ENCODE results near the gene RAB26.
"Not testable (repeated sequence)": the region's sequence is repeated elsewhere in the genome, so short reads cannot be mapped to it uniquely, and the experiment has no call there.

The RAB26 gene

GRCh38 chr16:2124377-2124693, 24.1 kb upstream of the RAB26 start:
- DNase-seq (ENCODE audit: low spot score in 2 of 2); H3K4me3 ChIP-seq; H3K4me1 ChIP-seq; H3K27me3 ChIP-seq (ENCODE audit: low read depth); in situ Hi-C loops (cut with MboI; ENCODE audit: low sequenced_read_pairs); H3K9me3 ChIP-seq; H3K36me3 ChIP-seq (replicated peaks): not testable (repeated sequence)

DNA sequence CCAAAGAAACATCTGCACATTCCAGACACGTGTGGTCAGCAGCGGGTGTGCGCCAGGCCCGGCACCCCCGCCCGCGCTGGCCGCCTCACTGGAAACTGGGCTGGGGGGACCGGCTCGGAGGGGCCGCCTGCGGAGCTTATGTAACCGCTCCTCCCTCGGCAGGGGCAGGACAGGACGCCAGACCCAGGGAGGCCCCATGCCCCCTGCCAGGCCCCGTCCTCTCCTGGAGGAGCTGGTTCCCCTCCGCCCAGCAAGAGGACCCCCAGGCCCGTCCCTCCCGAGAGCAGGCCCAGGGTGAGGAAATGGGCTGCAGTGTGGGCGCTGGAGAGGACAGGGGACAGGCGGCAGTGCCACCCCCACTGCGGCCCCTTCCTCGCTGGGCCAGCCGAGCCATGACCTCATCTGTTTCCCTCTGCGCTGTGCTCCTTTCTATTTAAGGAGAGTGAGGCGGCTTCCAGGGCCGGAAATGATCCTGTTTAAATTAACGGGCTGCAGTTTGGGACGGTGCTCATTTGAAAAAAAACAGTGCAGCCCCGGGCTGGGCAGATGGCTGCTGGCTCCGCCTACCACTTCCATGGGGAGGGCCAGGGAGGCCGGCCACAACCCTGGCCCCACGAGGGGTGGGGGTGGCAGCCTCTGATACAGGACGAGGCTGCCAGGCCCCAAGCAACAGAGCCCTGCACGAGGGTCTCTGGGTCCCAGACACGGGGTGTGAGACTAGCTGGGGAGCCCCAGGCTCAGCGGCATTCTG, 23.6 kb upstream of the RAB26 start:
- in situ Hi-C loops (cut with MboI; ENCODE audit: low sequenced_read_pairs); H3K4me3 ChIP-seq; H3K4me1 ChIP-seq; DNase-seq (ENCODE audit: low spot score in 2 of 2); H3K36me3 ChIP-seq (replicated peaks); H3K27me3 ChIP-seq (ENCODE audit: low read depth); H3K9me3 ChIP-seq: not testable (repeated sequence)

GRCh38 chr16:2125609-2126008, 22.8 kb upstream of the RAB26 start:
- H3K4me1 ChIP-seq; H3K27me3 ChIP-seq (ENCODE audit: low read depth); DNase-seq (ENCODE audit: low spot score in 2 of 2); in situ Hi-C loops (cut with MboI; ENCODE audit: low sequenced_read_pairs); H3K9me3 ChIP-seq; H3K4me3 ChIP-seq; H3K36me3 ChIP-seq (replicated peaks): not testable (repeated sequence)

DNA sequence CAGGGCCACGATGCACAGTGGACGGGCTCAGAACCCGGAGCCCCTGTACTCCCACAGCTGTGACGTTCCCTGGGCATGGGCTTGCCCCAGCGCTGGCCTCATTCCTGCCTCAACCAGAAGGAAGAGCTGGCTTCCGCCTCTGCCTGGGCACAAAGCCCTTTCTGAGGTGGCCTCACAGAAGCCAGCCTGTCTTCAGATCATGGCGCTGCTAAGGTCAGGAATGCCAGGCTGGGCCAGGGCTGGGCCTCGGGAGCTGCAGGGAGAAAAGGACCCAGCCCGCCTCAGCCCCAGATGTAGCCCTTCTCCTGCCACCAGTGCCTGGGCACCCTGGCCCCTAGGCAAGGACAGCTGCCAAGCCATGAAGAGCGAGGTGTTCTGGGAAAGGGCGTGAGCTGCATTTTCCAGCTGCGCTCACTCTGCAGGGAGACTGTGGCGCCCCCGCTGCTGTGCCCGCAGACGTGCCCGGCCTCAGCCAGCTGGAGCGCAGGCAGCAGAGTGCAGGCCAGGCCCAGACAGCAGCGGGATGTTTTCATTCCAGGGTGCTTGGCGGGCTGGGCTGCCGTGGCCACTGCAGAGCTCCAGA, 22.2 kb upstream of the RAB26 start:
- H3K36me3 ChIP-seq (replicated peaks); H3K9me3 ChIP-seq; DNase-seq (ENCODE audit: low spot score in 2 of 2); H3K4me3 ChIP-seq; H3K27me3 ChIP-seq (ENCODE audit: low read depth); H3K4me1 ChIP-seq; in situ Hi-C loops (cut with MboI; ENCODE audit: low sequenced_read_pairs): not testable (repeated sequence)

GRCh38 chr16:2126928-2127556, 21.4 kb upstream of the RAB26 start:
- H3K4me3 ChIP-seq; H3K36me3 ChIP-seq (replicated peaks); DNase-seq (ENCODE audit: low spot score in 2 of 2); H3K27me3 ChIP-seq (ENCODE audit: low read depth); in situ Hi-C loops (cut with MboI; ENCODE audit: low sequenced_read_pairs); H3K4me1 ChIP-seq; H3K9me3 ChIP-seq: not testable (repeated sequence)

DNA sequence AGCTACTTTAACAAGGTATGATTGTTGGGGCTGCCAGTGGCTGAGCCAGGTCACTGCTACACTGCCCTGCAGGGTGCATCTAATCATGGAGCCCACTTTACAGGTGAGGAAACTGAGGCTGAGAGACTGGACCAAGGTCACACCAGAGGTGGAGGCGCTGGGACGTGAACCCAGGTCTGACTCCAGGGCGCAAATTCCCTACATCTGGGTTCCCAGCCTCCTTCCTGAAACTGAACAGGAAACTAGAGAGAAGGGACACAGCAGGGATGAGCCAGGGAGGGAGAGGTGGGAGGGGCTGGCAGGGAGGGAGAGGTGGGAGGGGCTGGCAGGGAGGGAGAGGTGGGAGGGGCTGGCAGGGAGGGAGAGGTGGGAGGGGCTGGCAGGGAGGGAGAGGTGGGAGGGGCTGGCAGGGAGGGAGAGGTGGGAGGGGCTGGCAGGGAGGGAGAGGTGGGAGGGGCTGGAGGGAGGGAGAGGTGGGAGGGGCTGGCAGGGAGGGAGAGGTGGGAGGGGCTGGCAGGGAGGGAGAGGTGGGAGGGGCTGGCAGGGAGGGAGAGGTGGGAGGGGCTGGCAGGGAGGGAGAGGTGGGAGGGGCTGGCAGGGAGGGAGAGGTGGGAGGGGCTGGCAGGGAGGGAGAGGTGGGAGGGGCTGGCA, 20.7 kb upstream of the RAB26 start:
- H3K4me3 ChIP-seq; in situ Hi-C loops (cut with MboI; ENCODE audit: low sequenced_read_pairs): not testable (repeated sequence)
- peak in 1 of 2 experiments; percentile 57 for DNase-seq (ENCODE audit: low spot score in 2 of 2)

DNA sequence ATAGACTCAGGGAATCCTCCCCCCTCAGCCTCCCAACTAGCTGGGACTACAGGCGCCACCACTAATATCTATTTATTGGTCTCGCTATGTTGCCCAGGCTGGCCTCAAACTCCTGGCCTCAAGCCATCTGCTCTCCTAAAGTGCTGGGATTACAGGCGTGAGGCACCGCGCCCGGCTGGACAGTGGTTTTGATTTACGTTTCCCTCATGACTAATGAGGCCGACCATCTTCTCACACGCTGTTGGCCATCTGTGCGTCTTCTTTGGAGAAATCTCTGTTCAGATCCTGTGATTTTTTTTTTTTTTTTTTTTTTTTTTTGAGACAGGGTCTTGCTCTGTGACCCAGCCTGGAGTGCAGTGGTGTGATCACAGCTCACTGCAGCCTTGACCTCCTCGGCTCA, 19.2 kb upstream of the RAB26 start:
- H3K9me3 ChIP-seq; H3K4me1 ChIP-seq; H3K36me3 ChIP-seq (replicated peaks); in situ Hi-C loops (cut with MboI; ENCODE audit: low sequenced_read_pairs); H3K4me3 ChIP-seq; H3K27me3 ChIP-seq (ENCODE audit: low read depth); DNase-seq (ENCODE audit: low spot score in 2 of 2): not testable (repeated sequence)

More for the DNA sequence above, 20.7 kb upstream of the RAB26 start:
- not testable (repeated sequence) for H3K9me3 ChIP-seq; H3K36me3 ChIP-seq (replicated peaks); H3K27me3 ChIP-seq (ENCODE audit: low read depth); H3K4me1 ChIP-seq

- H3K36me3 ChIP-seq (replicated peaks); H3K4me1 ChIP-seq; H3K4me3 ChIP-seq; H3K9me3 ChIP-seq; DNase-seq (ENCODE audit: low spot score in 2 of 2); in situ Hi-C loops (cut with MboI; ENCODE audit: low sequenced_read_pairs); H3K27me3 ChIP-seq (ENCODE audit: low read depth): not testable (repeated sequence)
These were observed 18.5 kb upstream of the RAB26 start for GRCh38 chr16:2129890-2130447.

GRCh38 chr16:2133797-2134196, 14.6 kb upstream of the RAB26 start:
- H3K27me3 ChIP-seq (ENCODE audit: low read depth); H3K36me3 ChIP-seq (replicated peaks); H3K9me3 ChIP-seq; H3K4me1 ChIP-seq; in situ Hi-C loops (cut with MboI; ENCODE audit: low sequenced_read_pairs); H3K4me3 ChIP-seq; DNase-seq (ENCODE audit: low spot score in 2 of 2): not testable (repeated sequence)

GRCh38 chr16:2135071-2135470, 13.4 kb upstream of the RAB26 start:
- H3K9me3 ChIP-seq; H3K27me3 ChIP-seq (ENCODE audit: low read depth); DNase-seq (ENCODE audit: low spot score in 2 of 2); H3K4me1 ChIP-seq; in situ Hi-C loops (cut with MboI; ENCODE audit: low sequenced_read_pairs); H3K36me3 ChIP-seq (replicated peaks): not testable (repeated sequence)
- H3K4me3 ChIP-seq: peak overlapping the region; percentile 43

DNA sequence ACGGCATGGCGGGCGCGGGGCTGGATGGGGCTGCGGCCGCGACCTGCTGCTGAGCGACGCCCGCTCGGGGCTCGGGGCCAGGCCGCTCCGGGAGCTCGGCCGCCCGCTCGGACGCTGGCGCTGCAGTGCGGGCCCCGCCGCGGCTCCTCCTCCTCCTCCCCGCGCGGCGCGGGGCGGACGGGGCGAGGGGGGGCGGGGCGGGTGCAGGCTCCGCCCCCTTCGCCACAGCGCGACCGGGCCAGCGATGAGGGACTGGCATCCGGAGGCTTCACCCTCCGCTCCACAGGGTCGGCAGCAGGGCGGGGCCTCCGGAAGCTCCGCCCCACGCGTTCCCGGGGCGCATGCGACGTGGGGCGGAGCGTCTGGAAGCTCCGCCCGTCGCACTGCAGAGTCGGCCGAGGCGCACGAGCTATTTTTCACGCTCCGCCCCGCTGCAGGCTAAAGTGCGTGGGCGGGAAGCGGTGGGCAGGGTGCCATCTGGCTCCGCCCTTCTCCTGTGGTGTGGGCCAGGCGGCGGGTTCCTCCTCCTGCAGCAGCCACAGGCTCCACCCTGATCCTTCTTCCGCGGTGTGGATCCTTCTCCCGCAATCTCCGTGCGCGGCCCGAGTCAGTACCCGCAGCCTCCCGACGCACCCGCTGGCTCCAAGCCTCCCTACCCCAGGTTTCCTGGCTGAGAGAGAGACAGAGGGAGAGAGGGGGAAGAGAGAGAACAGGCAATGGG, 12.5 kb upstream of the RAB26 start, which contains the start of gene PKD1:
TSS of gene PKD1 (minus strand) at position 129 of the 721 bp plus-strand sequence. CDS start 209 bp downstream, outside the sequence.
- in situ Hi-C loops (cut with MboI; ENCODE audit: low sequenced_read_pairs); H3K27me3 ChIP-seq (ENCODE audit: low read depth); H3K36me3 ChIP-seq (replicated peaks); H3K4me1 ChIP-seq; H3K9me3 ChIP-seq: not testable (repeated sequence)
- H3K4me3 ChIP-seq: peak within 1 kb of the TSS; percentile 43
- DNase-seq (ENCODE audit: low spot score in 2 of 2): peak; percentile 65 to 98

DNA sequence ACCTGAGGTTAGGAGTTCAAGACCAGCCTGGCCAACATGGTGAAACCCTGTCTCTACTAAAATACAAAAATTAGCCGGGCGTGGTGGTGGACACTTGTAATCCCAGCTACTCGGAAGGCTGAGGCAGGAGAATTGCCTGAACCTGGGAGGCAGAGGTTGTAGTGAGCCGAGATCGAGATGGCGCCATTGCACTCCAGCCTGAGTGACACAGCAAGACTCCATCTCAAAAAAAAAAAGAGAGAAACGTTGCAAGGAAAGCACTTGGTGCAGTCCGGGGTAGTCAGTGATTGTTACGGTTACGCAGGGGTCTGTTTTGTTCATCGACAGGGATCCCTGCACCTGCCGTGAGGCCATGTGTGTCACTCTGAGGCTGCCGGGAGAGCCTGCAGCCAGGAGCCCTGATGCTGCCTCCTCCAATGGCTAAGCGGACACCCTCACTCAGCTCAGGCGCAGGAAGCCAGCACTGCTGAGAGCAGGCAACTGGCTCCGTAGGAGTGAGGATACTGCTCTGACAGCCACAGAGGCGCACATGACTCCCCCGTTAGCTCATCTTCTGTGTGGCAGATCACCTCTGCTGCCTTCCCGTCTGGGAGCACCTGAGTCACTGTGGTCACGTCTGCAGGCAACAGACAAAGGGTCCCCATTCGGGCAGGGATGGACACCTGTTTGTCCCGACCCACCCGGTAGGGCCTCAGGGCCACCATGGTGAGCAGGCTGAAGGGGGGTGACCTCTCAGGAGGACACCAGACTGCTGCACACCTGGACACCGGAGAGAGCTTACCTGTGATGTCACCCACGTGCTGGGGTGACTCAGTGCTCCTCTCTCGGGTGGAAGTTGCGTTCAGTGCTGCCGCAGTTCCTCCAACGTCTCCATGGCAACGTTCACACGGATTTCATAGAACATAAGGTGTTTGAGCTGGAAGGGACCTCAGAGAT, 5.2 kb upstream of the RAB26 start:
- in situ Hi-C loops (cut with MboI; ENCODE audit: low sequenced_read_pairs): loop anchor here (5.0 kb wide), 1 partner anchor 121 kb away; no protein-coding TSS in a partner anchor
- Histone ChIP-seq H3K9me3 (no peaks in the 10 kb centered on the region), H3K4me1 (no peaks in the 10 kb centered on the region), H3K36me3 (replicated peaks) (no peaks in the 10 kb centered on the region), H3K27me3 (ENCODE audit: low read depth) (no peaks in the 10 kb centered on the region), H3K4me3 (no peak overlapping the region)
- peak in 1 of 2 experiments; percentile 10 for DNase-seq (ENCODE audit: low spot score in 2 of 2)

All from HAP-1 (cell line).